Stimulated activated CD8-positive, alpha-beta memory T cell treated with anti-CD3 and anti-CD28 coated beads, Interleukin-7, amount 100 ng/mL, for 4 hours (primary cell): Measurements from ENCODE around the gene C1QTNF9B.
"Not testable (repeated sequence)": the region's sequence is repeated elsewhere in the genome, so short reads cannot be mapped to it uniquely, and the experiment has no call there.

Experiments
- DNase-seq, 2 donors: peaks; one replicate each; pipeline ENCODE4 v3.0.0-alpha.2; 2020; ENCODE audit warnings: low read depth in 2 of 2

Gene C1QTNF9B

GRCh38 chr13:23894746-23895145 is 2.6 kb downstream of the C1QTNF9B start:
- not testable (repeated sequence) for DNase-seq

DNA sequence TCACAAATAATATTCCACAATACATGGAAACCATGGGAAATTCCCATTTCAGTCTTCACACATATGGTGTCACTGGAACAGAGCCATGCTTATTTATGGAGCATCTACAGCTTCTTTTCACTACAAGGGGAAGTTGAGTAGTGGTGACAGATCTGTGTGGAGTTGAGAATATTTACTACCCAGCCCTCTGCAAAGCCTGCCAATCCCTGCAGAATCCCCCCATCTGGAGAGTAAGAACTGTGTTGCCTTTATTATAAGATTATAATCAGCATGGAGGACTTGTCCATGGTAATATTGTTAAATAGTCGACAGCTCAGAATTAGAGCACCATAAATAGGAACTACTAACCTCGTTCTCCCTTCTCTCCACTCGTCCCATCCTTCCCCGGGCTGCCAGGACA is 3.5 kb downstream of the C1QTNF9B start:
- not testable (repeated sequence) for DNase-seq

- no peak for DNase-seq
Observed at GRCh38 chr13:23889615-23890607, 7.4 kb downstream of the C1QTNF9B start.

DNA sequence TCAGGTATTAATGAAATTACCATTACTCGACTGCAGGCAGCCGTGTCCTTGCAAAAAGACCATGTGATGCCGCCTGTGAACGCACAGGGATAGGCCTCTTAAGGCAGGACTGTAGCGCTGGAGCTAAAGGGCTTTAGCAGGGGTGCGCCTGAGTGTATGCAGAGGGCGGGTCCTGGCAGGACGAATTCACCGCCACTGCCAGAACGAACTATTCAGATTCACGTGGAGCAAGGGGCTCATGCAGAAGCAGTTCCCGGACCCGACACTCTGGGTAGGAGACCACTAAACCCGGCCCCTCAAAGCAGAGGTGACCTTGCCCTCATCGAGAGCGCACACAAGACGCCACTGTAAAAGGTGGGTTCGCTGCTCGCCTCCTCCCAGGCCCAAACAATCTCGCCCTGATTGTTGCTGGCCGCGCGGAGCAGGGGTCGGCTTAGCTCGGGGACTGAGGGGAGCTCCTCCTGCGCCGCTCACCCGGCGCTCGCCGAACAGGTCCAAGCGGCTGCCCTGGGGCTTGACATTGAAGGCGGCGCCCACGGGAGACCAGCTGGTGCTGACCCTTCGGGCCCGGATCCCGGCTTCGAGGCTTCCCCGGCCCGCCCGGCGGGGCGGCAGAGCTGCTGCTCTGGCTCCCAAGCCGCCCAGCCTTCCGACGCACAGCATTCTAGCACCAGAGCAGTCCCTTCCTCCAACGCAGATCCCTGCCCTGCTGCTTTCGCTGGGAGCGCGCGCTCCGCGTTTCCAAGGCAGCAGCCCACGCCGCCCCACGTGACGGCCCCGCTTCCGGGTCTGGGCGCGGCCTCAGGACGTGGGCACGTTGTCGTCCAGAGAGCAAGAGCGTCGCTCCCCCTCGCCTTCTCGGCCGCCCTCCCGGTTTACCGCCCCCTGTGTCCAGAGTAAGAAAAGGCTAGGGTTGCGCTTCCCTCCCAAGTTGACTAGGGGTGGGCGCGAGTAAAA is 8.4 kb downstream of the C1QTNF9B start, which contains the start of gene MIPEP:
Gene MIPEP, minus strand, starts transcription at position 743 of the 957 bp plus-strand sequence. Its CDS starts 80 bp downstream, at position 663.
- DNase-seq: peak; percentile 83 to 89

DNA sequence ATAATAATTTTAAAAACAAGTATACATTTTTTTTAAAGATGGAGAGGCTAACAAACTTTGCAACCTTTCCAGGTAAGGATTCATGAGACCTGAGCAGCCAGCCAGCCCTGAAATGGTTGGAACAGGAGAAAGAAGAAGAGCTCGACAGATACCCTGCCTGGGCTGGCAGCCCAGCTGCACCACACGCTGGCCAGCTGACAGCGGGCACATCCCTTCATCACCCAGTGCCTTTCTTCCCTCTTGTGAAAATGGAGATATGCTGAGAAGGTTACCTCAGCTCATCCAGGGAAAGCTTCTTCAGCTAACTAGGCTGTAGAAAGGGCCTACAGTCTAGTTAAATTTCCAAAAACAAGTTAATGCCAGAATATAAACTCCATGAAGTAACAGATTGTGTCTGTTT is 12.9 kb downstream of the C1QTNF9B start:
- DNase-seq: not testable (repeated sequence)

DNA sequence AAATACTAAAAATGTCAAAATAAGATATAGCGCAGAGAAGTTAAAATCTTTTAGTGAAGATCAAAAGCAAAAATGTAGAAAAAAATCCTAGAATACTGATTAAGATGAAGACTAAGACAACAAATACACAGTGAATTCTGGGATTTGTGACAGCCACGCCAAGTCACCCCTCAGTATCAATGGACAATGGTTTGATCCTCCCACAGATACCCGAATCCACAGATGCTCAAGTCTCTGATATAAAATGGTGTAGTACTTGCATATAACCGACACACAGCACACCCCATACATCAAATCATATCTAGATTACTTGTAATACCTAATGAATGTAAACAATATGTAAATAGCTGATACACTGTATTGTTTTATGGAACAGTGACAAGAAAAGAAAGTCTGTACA is 14.0 kb downstream of the C1QTNF9B start:
- DNase-seq: no peak

- not testable (repeated sequence) for DNase-seq
Observed at GRCh38 chr13:23881402-23881800, 15.9 kb downstream of the C1QTNF9B start.

DNA sequence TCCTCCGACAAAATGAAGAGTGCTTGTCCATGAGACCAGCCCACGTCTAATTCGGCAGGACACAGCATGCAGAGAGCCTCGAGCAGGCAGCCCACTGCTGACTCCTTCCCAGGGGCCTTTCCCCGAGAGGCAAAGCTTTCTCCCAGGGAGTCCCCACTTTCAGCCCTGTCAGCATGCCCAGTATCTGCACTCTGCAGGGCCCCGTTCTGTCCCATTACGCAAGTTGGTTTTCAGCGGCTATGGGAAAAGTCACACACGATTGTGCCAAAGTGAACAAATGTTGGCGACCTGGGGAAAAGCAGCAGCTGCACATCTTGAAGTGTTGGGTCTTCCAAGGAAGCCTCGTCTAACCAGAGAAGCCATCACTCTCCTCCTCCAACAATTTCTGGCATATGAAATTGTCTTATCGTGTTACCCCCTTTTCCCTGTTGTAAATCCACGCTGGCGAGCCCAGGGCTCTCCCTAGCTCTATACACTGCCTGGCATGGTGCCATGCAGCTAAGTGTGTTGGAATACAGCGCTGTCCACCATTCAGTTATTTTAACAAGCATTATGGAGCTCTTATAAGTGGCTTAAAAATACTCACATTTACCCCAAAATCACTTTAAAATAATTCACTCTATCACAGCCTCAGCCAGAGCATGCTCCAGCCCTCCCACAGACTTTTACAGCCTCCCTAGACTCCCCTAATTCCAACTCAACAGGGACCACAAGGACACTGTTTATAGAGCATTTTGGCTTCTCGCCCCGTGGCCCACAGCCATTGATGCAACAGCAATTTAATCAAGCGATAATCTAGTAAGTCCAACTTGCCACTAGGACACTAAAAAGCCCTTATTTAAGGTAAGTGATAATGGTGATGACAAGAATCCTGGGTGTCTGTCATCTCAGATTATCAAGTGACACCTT is 16.6 kb downstream of the C1QTNF9B start:
- not testable (repeated sequence) for DNase-seq

DNA sequence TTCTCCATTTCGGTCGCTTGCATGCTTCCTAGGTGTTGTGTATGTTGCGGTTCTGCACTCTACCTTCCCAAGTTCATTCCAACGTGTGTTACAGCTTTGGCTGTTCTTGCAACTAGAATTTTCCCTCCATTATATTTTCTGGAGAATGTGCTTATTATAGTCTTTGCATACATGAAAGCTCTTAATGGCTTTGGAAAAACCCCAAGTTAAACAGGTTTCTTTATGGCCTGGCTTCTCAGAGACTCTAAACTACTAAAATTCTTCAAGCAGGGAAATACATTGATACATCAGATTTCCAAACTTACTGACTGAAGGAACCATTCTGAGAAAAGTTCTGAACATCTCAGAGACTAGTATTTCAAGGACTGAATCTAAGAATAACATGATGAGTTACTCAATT is 20.0 kb downstream of the C1QTNF9B start:
- DNase-seq: no peak

- DNase-seq: no peak
Observed at GRCh38 chr13:23876265-23876664, 21.0 kb downstream of the C1QTNF9B start.

- DNase-seq: no peak
Observed at GRCh38 chr13:23871616-23872220, 25.6 kb downstream of the C1QTNF9B start.

DNA sequence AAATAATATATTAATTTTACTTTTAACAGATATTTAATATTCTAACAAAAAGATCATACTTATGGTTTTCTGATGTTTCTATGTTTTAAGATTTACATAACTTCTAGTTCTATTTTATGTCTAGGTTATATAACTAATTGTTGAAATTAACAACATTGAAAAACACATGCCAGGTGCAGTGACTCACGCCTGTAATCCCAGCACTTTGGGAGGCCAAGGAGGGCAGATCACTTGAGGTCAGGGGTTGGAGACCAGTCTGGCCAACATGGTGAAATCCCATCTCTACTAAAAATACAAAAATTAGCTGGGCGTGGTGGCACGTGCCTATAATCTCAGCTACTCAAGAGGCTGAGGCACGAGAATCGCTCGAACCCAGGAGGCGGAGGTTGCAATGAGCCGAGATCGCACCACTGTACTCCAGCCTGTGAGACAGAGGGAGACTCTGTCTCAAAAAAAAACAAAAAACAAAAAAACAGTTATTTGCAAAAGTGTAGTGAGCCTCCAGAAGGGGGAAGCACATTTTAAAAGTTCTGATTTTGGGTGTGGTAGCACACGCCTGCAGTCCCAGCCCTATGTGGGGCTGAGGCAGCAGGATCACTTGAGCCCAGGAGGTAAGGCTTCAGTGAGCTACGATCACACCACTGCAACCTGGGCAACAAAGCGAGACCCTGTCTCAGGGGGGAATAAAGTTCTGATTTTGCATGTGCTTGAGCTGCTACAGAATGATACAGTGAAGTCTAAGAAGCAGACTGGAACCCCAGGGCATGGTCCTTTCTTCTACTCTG is 26.8 kb downstream of the C1QTNF9B start:
- no peak for DNase-seq

GRCh38 chr13:23868521-23868920 is 28.8 kb downstream of the C1QTNF9B start:
- no peak for DNase-seq

DNA sequence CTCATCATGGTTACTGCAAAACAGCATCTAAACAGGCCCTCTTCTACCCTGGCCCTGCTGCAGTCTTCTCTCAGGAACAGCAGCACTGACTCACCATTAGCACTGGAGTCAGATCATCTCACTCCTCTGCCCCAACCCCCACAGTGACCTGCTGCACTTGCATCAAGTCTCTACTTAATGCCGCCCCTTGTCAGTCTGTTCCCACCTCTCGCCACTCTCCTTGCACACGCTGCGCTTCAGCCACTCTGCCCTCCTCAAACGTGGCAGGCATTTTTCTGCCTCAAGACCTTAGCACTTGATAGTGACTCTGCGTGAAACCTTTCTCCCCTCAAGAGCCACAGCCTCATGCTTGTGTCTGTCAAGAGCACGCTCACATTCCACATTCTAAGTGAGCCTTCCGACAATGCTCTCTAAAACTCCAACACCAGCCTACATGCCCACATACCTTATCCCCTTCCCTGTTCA is 30.2 kb downstream of the C1QTNF9B start:
- DNase-seq: no peak

- no peak for DNase-seq
Observed at GRCh38 chr13:23866420-23867026, 30.8 kb downstream of the C1QTNF9B start.

DNA sequence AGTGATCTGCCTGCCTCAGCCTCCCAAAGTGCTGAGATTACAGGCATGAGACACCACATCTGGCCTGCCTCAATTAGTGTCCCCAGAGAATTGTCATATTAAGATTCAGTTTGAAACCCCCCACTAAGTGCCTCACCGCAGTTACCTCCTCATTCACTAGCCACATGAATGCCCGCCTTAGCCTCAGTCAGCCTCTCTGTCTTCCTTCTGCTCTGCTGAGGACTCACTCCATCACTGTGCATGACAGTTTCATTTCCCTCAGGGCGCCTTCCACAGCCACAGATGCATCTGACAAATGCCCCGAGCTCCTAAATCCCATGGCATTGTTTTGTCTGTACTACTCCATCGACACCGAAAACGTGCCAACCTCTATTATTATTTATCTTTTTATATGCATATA is 31.4 kb downstream of the C1QTNF9B start:
- no peak for DNase-seq

DNA sequence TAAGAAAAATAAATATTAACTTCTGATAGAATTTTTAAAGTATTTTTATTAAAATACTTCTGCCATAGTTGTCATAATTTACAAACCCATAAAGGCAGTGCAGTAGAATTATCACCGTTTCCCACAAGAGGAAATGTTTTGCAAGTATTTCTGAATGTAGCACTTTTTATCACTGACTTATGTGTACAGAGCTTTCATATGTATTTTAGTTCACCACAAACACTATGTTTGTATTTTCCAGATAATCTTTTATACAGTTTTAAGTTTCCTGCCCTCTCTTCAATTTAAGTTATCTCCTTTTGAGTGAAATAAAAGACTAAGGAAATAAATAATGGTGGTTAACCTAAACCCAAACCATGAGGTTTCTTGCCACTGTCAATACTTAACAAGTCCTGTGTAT is 32.3 kb downstream of the C1QTNF9B start:
- DNase-seq: no peak

- no peak for DNase-seq
Observed at GRCh38 chr13:23861310-23861709, 36.0 kb downstream of the C1QTNF9B start.

- DNase-seq: no peak
Observed at GRCh38 chr13:23859904-23860303, 37.4 kb downstream of the C1QTNF9B start.
